Measurements from ENCODE around the gene ACTG1. TPM values are rescaled to one million over a fixed set of nuclear protein-coding genes. Genes with fewer than 3 reads are reported as not detected.

Gene ACTG1
- total and polyA plus RNA-seq, 9 of the 15 experiments (the other 6 are each of a cell fraction or from before 2014, with no cell fraction given), result 224 to 1,775 (median 568) TPM

DNA sequence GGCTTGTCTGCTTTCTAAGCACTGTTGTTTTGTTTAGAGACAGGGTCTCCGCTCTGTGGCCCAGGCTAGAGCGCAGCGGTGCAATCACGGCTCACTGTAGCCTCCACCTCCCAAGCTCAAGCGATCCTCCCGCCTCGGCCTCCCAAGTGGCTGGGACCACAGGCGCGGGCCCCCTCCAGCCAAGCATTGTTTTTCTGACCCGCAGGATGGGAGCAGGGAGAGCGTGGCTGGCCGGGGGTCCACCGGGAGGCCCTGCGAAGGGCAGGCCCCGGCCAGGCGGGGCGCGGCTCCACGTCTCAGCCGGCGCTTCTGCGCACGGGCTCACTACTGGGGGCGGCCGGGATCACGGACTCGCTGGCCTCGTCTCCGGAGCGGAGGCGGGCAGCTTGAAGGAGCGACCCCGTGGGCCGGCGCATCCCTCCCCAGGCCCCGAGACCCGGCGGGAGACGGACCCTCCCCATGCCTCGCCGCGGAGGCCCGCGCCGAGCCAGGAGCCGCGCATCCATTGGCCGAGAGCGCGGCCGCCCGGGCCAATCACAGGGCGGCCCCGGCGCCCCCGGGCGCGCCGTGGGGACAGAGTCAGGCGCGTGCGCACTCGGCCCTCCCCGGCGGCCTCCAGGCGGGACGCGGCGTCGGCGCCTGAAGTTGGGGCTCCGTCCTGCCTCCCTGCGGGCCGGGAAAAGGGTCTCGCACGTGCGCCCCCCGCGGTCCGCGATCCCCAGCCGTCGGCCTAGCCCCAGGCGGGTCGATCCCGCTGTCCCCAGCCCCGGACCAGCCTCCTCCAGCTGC is 24.9 kb downstream of the ACTG1 start (continued):
- TF ChIP-seq, protein P1, sequence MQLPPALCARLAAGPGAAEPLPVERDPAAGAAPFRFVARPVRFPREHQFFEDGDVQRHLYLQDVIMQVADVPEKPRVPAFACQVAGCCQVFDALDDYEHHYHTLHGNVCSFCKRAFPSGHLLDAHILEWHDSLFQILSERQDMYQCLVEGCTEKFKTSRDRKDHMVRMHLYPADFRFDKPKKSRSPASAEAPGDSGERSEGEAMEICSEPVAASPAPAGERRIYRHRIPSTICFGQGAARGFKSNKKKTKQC (CRISPR knock-in tag; IDR thresholded peaks at IDR 0.05), result peak; percentile 78
- no peak for TF ChIP-seq EP300 (IDR thresholded peaks at IDR 0.05; ENCODE audit: low read length)
- TF ChIP-seq TBP (optimal IDR thresholded peaks at IDR 0.05; ENCODE audit: low read depth, low read length), result peak; percentile 56
- no peak for TF ChIP-seq OTX1 (CRISPR knock-in tag; IDR thresholded peaks at IDR 0.05)
- TF ChIP-seq ZNF583 (CRISPR knock-in tag; IDR thresholded peaks at IDR 0.05), result peak; percentile 61; the same call in 1 of the 2 replicates
- peak; percentile 50; the same call in 1 of the 2 replicates for TF ChIP-seq KAT7 (CRISPR knock-in tag; IDR thresholded peaks at IDR 0.05; ENCODE audit: borderline replicate concordance)
- no peak for TF ChIP-seq ZNF75A (CRISPR knock-in tag; IDR thresholded peaks at IDR 0.05)
- TF ChIP-seq ELF4 (CRISPR knock-in tag; IDR thresholded peaks at IDR 0.05), result no peak
- TF ChIP-seq, protein P2, sequence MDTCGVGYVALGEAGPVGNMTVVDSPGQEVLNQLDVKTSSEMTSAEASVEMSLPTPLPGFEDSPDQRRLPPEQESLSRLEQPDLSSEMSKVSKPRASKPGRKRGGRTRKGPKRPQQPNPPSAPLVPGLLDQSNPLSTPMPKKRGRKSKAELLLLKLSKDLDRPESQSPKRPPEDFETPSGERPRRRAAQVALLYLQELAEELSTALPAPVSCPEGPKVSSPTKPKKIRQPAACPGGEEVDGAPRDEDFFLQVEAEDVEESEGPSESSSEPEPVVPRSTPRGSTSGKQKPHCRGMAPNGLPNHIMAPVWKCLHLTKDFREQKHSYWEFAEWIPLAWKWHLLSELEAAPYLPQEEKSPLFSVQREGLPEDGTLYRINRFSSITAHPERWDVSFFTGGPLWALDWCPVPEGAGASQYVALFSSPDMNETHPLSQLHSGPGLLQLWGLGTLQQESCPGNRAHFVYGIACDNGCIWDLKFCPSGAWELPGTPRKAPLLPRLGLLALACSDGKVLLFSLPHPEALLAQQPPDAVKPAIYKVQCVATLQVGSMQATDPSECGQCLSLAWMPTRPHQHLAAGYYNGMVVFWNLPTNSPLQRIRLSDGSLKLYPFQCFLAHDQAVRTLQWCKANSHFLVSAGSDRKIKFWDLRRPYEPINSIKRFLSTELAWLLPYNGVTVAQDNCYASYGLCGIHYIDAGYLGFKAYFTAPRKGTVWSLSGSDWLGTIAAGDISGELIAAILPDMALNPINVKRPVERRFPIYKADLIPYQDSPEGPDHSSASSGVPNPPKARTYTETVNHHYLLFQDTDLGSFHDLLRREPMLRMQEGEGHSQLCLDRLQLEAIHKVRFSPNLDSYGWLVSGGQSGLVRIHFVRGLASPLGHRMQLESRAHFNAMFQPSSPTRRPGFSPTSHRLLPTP (IDR thresholded peaks at IDR 0.05; ENCODE audit: borderline replicate concordance, extremely low read depth, insufficient read length), result no peak
- TF ChIP-seq KLF6 (CRISPR knock-in tag; IDR thresholded peaks at IDR 0.05; ENCODE audit: borderline replicate concordance), result no peak
- TF ChIP-seq, protein P3, sequence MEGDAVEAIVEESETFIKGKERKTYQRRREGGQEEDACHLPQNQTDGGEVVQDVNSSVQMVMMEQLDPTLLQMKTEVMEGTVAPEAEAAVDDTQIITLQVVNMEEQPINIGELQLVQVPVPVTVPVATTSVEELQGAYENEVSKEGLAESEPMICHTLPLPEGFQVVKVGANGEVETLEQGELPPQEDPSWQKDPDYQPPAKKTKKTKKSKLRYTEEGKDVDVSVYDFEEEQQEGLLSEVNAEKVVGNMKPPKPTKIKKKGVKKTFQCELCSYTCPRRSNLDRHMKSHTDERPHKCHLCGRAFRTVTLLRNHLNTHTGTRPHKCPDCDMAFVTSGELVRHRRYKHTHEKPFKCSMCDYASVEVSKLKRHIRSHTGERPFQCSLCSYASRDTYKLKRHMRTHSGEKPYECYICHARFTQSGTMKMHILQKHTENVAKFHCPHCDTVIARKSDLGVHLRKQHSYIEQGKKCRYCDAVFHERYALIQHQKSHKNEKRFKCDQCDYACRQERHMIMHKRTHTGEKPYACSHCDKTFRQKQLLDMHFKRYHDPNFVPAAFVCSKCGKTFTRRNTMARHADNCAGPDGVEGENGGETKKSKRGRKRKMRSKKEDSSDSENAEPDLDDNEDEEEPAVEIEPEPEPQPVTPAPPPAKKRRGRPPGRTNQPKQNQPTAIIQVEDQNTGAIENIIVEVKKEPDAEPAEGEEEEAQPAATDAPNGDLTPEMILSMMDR (IDR thresholded peaks at IDR 0.05 in 2 of 3, conservative IDR thresholded peaks at IDR 0.05 in 1 of 3; ENCODE audit: insufficient read depth in 2 of 3, low read depth in 1 of 3, low read length in 3 of 3), result no peak
- 0 out of 2 replicates have a peak, but pooled peaks have one; percentile 75 for TF ChIP-seq RBM34 (IDR thresholded peaks at IDR 0.05; ENCODE audit: borderline replicate concordance, insufficient read depth, low read length)
- TF ChIP-seq, protein P4, sequence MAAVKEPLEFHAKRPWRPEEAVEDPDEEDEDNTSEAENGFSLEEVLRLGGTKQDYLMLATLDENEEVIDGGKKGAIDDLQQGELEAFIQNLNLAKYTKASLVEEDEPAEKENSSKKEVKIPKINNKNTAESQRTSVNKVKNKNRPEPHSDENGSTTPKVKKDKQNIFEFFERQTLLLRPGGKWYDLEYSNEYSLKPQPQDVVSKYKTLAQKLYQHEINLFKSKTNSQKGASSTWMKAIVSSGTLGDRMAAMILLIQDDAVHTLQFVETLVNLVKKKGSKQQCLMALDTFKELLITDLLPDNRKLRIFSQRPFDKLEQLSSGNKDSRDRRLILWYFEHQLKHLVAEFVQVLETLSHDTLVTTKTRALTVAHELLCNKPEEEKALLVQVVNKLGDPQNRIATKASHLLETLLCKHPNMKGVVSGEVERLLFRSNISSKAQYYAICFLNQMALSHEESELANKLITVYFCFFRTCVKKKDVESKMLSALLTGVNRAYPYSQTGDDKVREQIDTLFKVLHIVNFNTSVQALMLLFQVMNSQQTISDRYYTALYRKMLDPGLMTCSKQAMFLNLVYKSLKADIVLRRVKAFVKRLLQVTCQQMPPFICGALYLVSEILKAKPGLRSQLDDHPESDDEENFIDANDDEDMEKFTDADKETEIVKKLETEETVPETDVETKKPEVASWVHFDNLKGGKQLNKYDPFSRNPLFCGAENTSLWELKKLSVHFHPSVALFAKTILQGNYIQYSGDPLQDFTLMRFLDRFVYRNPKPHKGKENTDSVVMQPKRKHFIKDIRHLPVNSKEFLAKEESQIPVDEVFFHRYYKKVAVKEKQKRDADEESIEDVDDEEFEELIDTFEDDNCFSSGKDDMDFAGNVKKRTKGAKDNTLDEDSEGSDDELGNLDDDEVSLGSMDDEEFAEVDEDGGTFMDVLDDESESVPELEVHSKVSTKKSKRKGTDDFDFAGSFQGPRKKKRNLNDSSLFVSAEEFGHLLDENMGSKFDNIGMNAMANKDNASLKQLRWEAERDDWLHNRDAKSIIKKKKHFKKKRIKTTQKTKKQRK (IDR thresholded peaks at IDR 0.05; ENCODE audit: borderline replicate concordance, low read depth, low read length), result no peak
- no peak for TF ChIP-seq ZBED1 (IDR thresholded peaks at IDR 0.05)

All from K562 (cell line).